Measurements from ENCODE around the gene TSPAN11.

TSPAN11 gene, protein sequence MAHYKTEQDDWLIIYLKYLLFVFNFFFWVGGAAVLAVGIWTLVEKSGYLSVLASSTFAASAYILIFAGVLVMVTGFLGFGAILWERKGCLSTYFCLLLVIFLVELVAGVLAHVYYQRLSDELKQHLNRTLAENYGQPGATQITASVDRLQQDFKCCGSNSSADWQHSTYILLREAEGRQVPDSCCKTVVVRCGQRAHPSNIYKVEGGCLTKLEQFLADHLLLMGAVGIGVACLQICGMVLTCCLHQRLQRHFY

GRCh38 chr12:30926243-30927221, at the start of gene TSPAN11:
TSPAN11 (plus strand) TSS chr12:30926748; CDS start chr12:30953992, 27,244 bp downstream.
- no peak within 1 kb of the TSS for H3K4me3 ChIP-seq (ENCODE audit: insufficient read depth, low read length, poor library complexity, severe bottlenecking)

GRCh38 chr12:30877105-30877875, 49.3 kb upstream of the TSPAN11 start:
- Histone ChIP-seq H4K20me1 (ENCODE audit: low read depth, low read length) (no peaks in the 10 kb centered on the region), H3K9me2 (replicated peaks; ENCODE audit: insufficient read depth, low read length) (no peaks in the 10 kb centered on the region), H2AFZ (ENCODE audit: low read depth, low read length, severe bottlenecking) (no peak overlapping the region), H3K27me3 (ENCODE audit: low read length) (no peaks in the 10 kb centered on the region), H3K27ac (ENCODE audit: low read depth, low read length) (no peak overlapping the region), H3K4me2 (ENCODE audit: low read depth, low read length, poor library complexity, severe bottlenecking) (no peak overlapping the region), H3K36me3 (ENCODE audit: low read length) (no peaks in the 10 kb centered on the region), H3K4me3 (ENCODE audit: insufficient read depth, low read length, poor library complexity, severe bottlenecking) (no peak overlapping the region), H3K9me3 (ENCODE audit: insufficient read depth, low read length) (no peaks in the 10 kb centered on the region), H3K79me2 (ENCODE audit: insufficient read depth, low read length) (no peaks in the 10 kb centered on the region), H3K9ac (ENCODE audit: low read length) (no peak overlapping the region), H3F3A (ENCODE audit: insufficient read depth) (no peaks in the 10 kb centered on the region)
- TF ChIP-seq, protein P1, sequence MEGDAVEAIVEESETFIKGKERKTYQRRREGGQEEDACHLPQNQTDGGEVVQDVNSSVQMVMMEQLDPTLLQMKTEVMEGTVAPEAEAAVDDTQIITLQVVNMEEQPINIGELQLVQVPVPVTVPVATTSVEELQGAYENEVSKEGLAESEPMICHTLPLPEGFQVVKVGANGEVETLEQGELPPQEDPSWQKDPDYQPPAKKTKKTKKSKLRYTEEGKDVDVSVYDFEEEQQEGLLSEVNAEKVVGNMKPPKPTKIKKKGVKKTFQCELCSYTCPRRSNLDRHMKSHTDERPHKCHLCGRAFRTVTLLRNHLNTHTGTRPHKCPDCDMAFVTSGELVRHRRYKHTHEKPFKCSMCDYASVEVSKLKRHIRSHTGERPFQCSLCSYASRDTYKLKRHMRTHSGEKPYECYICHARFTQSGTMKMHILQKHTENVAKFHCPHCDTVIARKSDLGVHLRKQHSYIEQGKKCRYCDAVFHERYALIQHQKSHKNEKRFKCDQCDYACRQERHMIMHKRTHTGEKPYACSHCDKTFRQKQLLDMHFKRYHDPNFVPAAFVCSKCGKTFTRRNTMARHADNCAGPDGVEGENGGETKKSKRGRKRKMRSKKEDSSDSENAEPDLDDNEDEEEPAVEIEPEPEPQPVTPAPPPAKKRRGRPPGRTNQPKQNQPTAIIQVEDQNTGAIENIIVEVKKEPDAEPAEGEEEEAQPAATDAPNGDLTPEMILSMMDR (IDR thresholded peaks at IDR 0.05; ENCODE audit: insufficient read depth, low read length, poor library complexity, severe bottlenecking): no peak
- no peak for TF ChIP-seq EZH2phosphoT487 (conservative IDR thresholded peaks at IDR 0.05; ENCODE audit: low read length)

More at GRCh38 chr12:30926243-30927221, at the start of gene TSPAN11:
- Histone ChIP-seq H3F3A (ENCODE audit: insufficient read depth) (no peaks in the 10 kb centered on the region), H3K9ac (ENCODE audit: low read length) (no peak within 1 kb of the TSS), H3K27me3 (ENCODE audit: low read length) (no peaks in the 10 kb centered on the region), H3K27ac (ENCODE audit: low read depth, low read length) (no peak within 1 kb of the TSS), H3K9me3 (ENCODE audit: insufficient read depth, low read length) (no peaks in the 10 kb centered on the region), H2AFZ (ENCODE audit: low read depth, low read length, severe bottlenecking) (no peak within 1 kb of the TSS), H3K9me2 (replicated peaks; ENCODE audit: insufficient read depth, low read length) (no peaks in the 10 kb centered on the region), H3K36me3 (ENCODE audit: low read length) (no peaks in the 10 kb centered on the region), H3K79me2 (ENCODE audit: insufficient read depth, low read length) (no peaks in the 10 kb centered on the region), H4K20me1 (ENCODE audit: low read depth, low read length) (no peaks in the 10 kb centered on the region), H3K4me2 (ENCODE audit: low read depth, low read length, poor library complexity, severe bottlenecking) (no peak within 1 kb of the TSS)
- TF ChIP-seq, protein P1 (IDR thresholded peaks at IDR 0.05; ENCODE audit: insufficient read depth, low read length, poor library complexity, severe bottlenecking): no peak
- TF ChIP-seq EZH2phosphoT487 (conservative IDR thresholded peaks at IDR 0.05; ENCODE audit: low read length): no peak

- Histone ChIP-seq H3F3A (ENCODE audit: insufficient read depth) (no peaks in the 10 kb centered on the region), H3K4me2 (ENCODE audit: low read depth, low read length, poor library complexity, severe bottlenecking) (no peak overlapping the region), H4K20me1 (ENCODE audit: low read depth, low read length) (no peaks in the 10 kb centered on the region), H3K27me3 (ENCODE audit: low read length) (no peaks in the 10 kb centered on the region), H3K9me2 (replicated peaks; ENCODE audit: insufficient read depth, low read length) (no peaks in the 10 kb centered on the region), H3K9me3 (ENCODE audit: insufficient read depth, low read length) (no peaks in the 10 kb centered on the region), H3K4me3 (ENCODE audit: insufficient read depth, low read length, poor library complexity, severe bottlenecking) (no peak overlapping the region), H2AFZ (ENCODE audit: low read depth, low read length, severe bottlenecking) (no peak overlapping the region), H3K36me3 (ENCODE audit: low read length) (no peaks in the 10 kb centered on the region), H3K27ac (ENCODE audit: low read depth, low read length) (no peak overlapping the region), H3K9ac (ENCODE audit: low read length) (no peak overlapping the region), H3K79me2 (ENCODE audit: insufficient read depth, low read length) (no peaks in the 10 kb centered on the region)
- TF ChIP-seq EZH2phosphoT487 (conservative IDR thresholded peaks at IDR 0.05; ENCODE audit: low read length): no peak
- TF ChIP-seq, protein P1 (IDR thresholded peaks at IDR 0.05; ENCODE audit: insufficient read depth, low read length, poor library complexity, severe bottlenecking): no peak
These were observed 48.5 kb upstream of the TSPAN11 start for GRCh38 chr12:30878024-30878423.

Measured in SU-DHL-6 (cell line).